Measurements from ENCODE around the gene INO80B. TPM values are rescaled to one million over a fixed set of nuclear protein-coding genes. Genes with fewer than 3 reads are reported as not detected.

INO80B gene
- total and polyA plus RNA-seq, 2 donors (not counting 1 experiment from before 2014, with no cell fraction given): 30.4 to 78.6 TPM

DNA sequence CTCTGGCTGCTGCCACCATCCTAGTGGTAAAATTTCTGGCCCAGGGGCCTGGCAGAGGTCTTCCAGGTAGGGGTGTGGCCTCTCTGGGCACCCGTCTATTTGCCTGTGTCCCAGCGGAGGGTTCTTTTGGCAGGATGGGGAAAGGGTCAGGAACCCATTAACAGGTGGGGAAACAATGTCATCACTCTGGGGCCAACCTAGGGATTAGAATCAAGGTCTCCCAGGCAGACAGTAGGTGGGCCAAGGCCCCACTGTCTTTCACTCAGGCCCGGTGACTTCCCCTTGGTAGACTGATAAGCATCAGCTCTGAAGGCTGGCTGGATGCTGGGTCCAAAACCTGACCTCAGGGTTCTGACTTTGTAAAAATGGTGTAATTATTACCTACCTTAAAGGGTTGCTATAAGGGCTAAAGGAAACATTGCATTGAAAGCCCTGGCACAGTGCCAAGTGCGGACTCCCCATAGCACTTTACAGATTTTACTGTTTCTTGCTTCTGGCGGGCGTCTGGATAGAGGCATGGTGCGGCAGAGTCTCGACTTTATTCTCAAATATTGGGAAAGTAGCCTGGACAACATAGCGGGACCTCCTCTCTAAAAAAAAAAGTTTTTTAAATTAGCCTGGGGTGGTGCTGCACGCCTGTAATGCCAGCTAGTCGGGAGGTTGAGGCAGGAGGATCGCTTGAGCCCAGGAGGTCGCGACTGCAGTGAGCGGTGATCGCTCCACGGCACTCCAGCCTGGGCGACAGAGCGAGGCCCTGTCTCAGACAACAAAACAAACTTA, 42.3 kb downstream of the INO80B start:
- TF ChIP-seq EZH2 (IDR thresholded peaks at IDR 0.05; ENCODE audit: borderline replicate concordance, insufficient read depth, low read depth, low read length, poor library complexity, severe bottlenecking): no peak
- TF ChIP-seq, protein P1, sequence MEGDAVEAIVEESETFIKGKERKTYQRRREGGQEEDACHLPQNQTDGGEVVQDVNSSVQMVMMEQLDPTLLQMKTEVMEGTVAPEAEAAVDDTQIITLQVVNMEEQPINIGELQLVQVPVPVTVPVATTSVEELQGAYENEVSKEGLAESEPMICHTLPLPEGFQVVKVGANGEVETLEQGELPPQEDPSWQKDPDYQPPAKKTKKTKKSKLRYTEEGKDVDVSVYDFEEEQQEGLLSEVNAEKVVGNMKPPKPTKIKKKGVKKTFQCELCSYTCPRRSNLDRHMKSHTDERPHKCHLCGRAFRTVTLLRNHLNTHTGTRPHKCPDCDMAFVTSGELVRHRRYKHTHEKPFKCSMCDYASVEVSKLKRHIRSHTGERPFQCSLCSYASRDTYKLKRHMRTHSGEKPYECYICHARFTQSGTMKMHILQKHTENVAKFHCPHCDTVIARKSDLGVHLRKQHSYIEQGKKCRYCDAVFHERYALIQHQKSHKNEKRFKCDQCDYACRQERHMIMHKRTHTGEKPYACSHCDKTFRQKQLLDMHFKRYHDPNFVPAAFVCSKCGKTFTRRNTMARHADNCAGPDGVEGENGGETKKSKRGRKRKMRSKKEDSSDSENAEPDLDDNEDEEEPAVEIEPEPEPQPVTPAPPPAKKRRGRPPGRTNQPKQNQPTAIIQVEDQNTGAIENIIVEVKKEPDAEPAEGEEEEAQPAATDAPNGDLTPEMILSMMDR (IDR thresholded peaks at IDR 0.05): no peak
- Histone ChIP-seq H3K4me3 (ENCODE audit: control extremely low read depth in 1 of 5, extremely low read depth in 1 of 5, insufficient read depth in 1 of 5, low read depth in 2 of 5, low read length in 4 of 5) (peak overlapping the region in 1 of 5 experiments; percentile 69), H3K27me3 (replicated peaks in 1 of 4; ENCODE audit: control extremely low read depth in 1 of 4, control insufficient read depth in 3 of 4, insufficient read depth in 4 of 4, low read length in 3 of 4) (peaks cover 0 to 52% (median 28%) of the 10 kb centered on the region in 4 experiments), H3K4me1 (ENCODE audit: control insufficient read depth in 2 of 2, insufficient read depth in 2 of 2, low read length in 2 of 2) (peaks cover 31 to 34% of the 10 kb centered on the region in 2 donors), H3K27ac (ENCODE audit: low read length in 2 of 2) (no peak overlapping the region), H3K36me3 (replicated peaks in 1 of 2; ENCODE audit: control extremely low read depth in 1 of 2, control insufficient read depth in 1 of 2, extremely low read depth in 1 of 2, insufficient read depth in 2 of 2, low read length in 1 of 2) (peaks cover 0 to 20% of the 10 kb centered on the region in 2 experiments), H3K9me3 (ENCODE audit: control extremely low read depth in 1 of 3, control insufficient read depth in 2 of 3, insufficient read depth in 1 of 3, low read length in 2 of 3) (peaks cover 0 to 18% (median 0%) of the 10 kb centered on the region in 3 donors), H4K20me1 (ENCODE audit: control insufficient read depth, insufficient read depth, low read length, poor library complexity, severe bottlenecking) (no peaks in the 10 kb centered on the region), H2AFZ (ENCODE audit: insufficient read depth, low read depth, low read length, poor library complexity, severe bottlenecking) (no peak overlapping the region), H3K9ac (ENCODE audit: low read length) (peak overlapping the region; percentile 70), H3K79me2 (ENCODE audit: control insufficient read depth, insufficient read depth, low read length) (no peaks in the 10 kb centered on the region), H3K4me2 (replicated peaks; ENCODE audit: low read depth, low read length, poor library complexity, severe bottlenecking) (peak overlapping the region; percentile 91)
- ChIA-PET POLR2A (interaction anchor here (0.5 to 1.9 kb wide), 4 partner anchors 10 to 35 kb away, joined by 3 to 7 read pairs (median 3); partner anchors contain the start of genes AUP1, HTRA2 and PCGF1), CTCF (interaction anchor here (1.4 to 1.7 kb wide), 3 partner anchors 10 to 89 kb away, joined by 4 to 6 read pairs (median 4); partner anchors contain the start of gene PCGF1)
- Mint-ChIP-seq H3K4me1 (peaks cover 32% of the 10 kb centered on the region), H3K27me3 (peaks cover 38% of the 10 kb centered on the region), H3K4me3 (peak overlapping the region; percentile 92), H3K27ac (peak overlapping the region; percentile 26), H3K9me3 (ENCODE audit: insufficient read depth) (no peaks in the 10 kb centered on the region)
- no peak for ATAC-seq (ENCODE audit: low read depth)
- intact Hi-C loops (cut with micrococcal nuclease): loop anchor here (5.0 kb wide), 1 partner anchor 35 kb away; no protein-coding TSS in a partner anchor
- WGBS (ENCODE audit: insufficient coverage): 70% methylated on average over 14 of the region's 19 CpGs
- DNase-seq: no peak

All from B cell (primary cell).